GOT3 (cell line): Measurements from ENCODE around the gene GPR17.

Experiments
- DNase-seq: peaks from one replicate; lab custom pipeline; 2025; ENCODE audit warnings: mixed read lengths; lab: John Stamatoyannopoulos, UW

Gene GPR17

GRCh38 chr2:127645395-127646291, at the start of gene GPR17:
GPR17 (plus strand) TSS chr2:127646153; CDS start chr2:127650736, 4,583 bp downstream.
- DNase-seq: no peak

GRCh38 chr2:127596311-127597045, 49.5 kb upstream of the GPR17 start:
- no peak for DNase-seq

- no peak for DNase-seq
Observed at GRCh38 chr2:127597046-127597983, 48.6 kb upstream of the GPR17 start.

- no peak for DNase-seq
Observed at GRCh38 chr2:127597984-127598380, 48.0 kb upstream of the GPR17 start.

GRCh38 chr2:127598711-127599110, 47.2 kb upstream of the GPR17 start:
- no peak for DNase-seq

- DNase-seq: no peak
Observed at GRCh38 chr2:127599211-127599610, 46.7 kb upstream of the GPR17 start.

- DNase-seq: no peak
Observed at GRCh38 chr2:127604986-127605385, 41.0 kb upstream of the GPR17 start.

GRCh38 chr2:127605691-127606263, 40.2 kb upstream of the GPR17 start:
- DNase-seq: no peak

GRCh38 chr2:127606625-127607398, 39.1 kb upstream of the GPR17 start:
- DNase-seq: no peak

- no peak for DNase-seq
Observed at GRCh38 chr2:127607399-127607908, 38.5 kb upstream of the GPR17 start.

GRCh38 chr2:127608061-127609030, 37.6 kb upstream of the GPR17 start:
- DNase-seq: no peak

GRCh38 chr2:127609031-127609751, 36.8 kb upstream of the GPR17 start:
- DNase-seq: no peak

GRCh38 chr2:127609818-127610217, 36.1 kb upstream of the GPR17 start:
- DNase-seq: no peak

- no peak for DNase-seq
Observed at GRCh38 chr2:127610561-127610960, 35.4 kb upstream of the GPR17 start.

GRCh38 chr2:127611076-127611925, 34.7 kb upstream of the GPR17 start:
- no peak for DNase-seq

- no peak for DNase-seq
Observed at GRCh38 chr2:127612111-127612822, 33.7 kb upstream of the GPR17 start.

GRCh38 chr2:127614246-127614645, 31.7 kb upstream of the GPR17 start:
- DNase-seq: no peak
